Stimulated activated CD4-positive, alpha-beta T cell treated with anti-CD3 and anti-CD28 coated beads, Interleukin-15, amount 100 ng/mL, for 1 hour (primary cell): ENCODE data around the gene PLXNA4.

ENCODE experiments used
- DNase-seq, 2 donors: peaks; one replicate each; pipeline ENCODE4 v3.0.0-alpha.2; 2020; ENCODE audit warnings: low read depth in 1 of 2, low spot score in 1 of 2

PLXNA4 gene

DNA sequence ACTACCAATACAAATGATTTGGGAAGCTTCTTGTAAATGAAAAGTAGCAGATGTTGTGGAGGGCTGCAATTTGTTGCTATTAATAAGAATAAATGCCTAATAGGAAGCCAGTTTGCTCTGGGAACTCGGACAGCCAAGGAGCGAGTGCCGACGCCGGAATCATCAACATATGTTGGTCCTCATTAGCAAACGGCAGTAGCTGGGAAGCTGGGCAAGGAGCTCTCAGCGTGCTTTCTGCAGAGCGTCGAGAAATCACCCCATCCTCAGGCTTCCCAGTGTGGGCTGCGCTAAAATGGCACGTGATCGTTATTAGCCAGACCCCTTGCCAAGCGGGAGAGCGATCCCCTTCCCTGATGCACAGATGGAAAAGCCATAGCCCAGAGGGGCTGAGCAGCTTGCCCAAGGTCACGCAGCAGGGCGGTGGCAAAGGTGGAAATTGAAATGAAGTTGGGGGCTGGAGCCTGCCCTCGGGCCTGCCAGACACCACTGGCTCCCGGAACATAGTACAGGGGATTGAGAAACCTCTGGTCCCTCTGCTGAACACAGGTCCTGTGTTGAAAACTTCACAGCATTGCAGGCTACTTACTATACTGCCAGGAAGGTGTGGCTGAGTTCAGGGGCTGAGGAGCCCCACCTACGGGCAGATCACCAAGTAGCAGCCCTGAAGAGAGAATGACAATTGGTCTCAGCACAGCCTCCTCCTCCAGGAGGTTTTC lies 326.9 kb downstream of the PLXNA4 start:
- no peak for DNase-seq

DNA sequence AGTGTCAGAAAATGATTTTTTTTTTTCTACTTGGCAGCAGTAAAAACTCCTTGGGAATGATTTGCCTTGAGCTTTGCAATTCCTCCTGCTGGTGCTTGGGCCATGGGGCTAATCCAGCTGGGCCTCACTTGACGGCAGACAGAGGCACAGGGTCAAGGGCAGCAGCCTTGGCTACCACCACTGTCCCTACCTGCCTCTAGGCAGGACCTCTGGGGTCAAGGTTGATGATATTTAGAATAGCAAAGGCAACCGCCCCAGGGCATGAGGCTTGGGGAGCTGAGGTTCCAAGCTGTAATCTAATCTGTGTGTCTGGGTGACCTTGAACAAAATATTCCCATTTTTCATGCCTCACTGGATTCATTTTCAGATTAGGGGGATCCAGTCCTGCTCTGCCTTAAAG lies 327.4 kb downstream of the PLXNA4 start:
- DNase-seq: no peak

GRCh38 chr7:132247995-132248618 lies 328.2 kb downstream of the PLXNA4 start:
- no peak for DNase-seq

- no peak for DNase-seq
Observed at GRCh38 chr7:132246591-132246990, 329.7 kb downstream of the PLXNA4 start.

- DNase-seq: no peak
Observed at GRCh38 chr7:132245539-132245938, 330.7 kb downstream of the PLXNA4 start.

- no peak for DNase-seq
Observed at GRCh38 chr7:132244903-132245480, 331.3 kb downstream of the PLXNA4 start.

- no peak for DNase-seq
Observed at GRCh38 chr7:132243463-132243862, 332.8 kb downstream of the PLXNA4 start.

DNA sequence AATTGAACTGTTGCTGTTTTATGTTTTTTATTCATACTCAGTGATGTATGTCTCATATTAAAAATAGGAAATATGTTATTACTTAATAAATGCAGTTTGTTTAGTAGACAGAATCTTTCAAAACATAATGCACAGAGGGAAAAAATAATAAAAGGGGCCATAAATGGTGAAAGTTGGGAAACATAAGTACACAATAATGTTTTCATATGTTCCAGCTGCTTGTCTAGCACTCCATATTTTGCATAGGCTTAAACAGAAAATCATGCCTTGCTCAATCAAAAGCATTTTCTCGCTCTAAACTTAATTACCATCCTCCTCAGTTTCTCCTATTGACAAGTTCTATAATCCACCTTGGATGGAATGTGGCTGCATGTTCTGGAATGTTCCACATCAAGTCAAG lies 333.2 kb downstream of the PLXNA4 start:
- no peak for DNase-seq

DNA sequence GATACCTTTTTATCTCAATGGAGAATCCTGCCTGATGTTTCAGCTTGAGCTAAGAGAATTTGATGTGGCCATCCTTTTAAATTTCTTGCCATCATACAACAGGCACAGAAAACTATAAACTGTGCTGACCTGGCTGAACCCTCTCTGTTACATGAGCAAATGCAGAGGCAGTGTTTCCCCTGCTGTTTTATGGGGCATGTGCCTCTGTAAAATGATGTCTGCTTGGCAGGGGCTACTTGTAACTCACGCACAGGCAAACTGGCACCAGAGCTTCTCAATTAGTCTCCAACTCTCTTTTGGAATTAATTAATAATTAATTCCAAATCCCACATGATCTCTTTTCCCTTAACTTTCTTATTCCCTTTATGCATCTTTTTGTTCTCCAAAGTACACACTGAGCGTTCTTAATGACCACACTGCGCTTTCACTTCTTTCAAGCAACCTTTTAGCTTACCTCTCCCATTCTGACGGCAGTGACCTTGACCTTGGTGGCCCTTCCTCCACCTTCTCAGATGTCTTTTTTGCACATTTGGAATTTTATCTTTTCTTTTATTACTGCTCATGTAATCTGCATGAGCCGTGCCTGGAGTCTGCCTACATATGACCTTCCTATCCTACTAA lies 334.0 kb downstream of the PLXNA4 start:
- DNase-seq: no peak

DNA sequence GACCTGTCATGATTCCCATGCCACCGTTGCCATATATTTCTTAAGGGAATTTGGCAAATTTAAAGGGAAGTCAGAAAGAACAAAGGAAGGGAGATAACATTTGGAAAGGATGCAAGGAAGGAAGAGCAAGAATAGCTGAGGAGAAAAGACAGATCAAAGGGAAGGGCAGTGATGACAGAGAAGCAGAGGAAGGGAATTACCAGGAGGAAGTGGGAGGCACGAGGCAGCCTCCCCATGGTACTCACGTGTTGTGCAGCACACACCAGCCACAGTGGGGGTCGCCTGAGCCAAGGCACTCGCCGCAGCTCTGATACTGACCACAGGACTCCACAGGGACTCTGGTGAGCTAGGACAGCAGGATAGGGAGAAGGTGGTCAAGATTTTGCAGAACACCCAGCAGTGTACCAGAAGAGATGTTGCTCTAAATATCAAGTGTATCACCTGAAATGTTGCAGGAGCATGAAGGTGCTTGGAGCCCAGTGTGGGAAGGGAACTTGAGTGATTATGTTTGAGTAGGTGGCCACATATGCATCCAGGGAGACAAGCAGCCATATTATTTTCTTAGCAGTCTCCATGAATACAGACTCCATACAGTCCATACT lies 335.3 kb downstream of the PLXNA4 start:
- no peak for DNase-seq

DNA sequence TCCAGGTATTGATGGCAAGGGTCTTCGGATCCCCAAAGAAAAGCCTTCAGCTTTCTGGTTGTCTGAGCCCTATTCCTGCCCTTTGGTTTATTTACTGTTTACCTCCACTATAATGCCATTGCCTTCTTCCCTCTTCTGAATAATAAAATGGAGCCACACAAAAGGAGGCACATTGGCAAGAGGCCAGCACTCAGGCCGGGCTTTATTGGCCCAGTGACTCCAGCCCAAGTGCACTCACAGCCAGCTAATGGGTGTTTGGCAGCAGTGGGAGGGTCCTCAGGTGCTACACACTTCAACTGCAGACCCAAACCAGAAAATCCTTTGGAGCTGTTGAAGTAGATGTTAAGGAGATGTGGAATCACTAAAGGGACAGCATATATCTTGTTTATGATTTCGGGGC lies 336.0 kb downstream of the PLXNA4 start:
- no peak for DNase-seq

DNA sequence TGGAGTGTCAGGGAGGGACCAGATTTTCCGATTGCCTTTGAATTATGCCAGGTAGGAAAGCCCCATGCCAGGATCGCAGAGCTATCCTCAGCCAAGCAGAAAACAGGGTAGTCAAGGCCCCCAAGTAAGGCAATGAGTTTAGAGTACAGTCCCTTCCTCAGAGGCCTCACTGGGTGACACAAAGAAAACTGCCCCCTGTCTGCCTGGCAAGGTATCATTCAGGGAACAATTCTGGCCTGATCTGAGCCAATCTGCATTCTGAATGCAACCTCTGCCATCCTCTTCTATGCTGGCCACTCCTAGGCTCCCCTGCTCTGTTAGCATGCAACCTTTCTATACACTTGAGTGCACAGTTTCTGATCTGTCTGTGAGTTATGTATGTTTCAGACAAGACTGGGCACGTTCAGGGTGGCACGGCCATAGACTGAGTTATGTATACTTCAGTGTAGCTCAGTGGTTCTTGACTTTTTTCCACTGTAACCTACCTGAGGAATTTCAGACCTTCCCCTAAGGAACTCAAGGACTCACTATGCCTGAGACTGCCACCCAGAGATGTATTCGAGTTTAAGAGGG lies 336.8 kb downstream of the PLXNA4 start:
- no peak for DNase-seq

DNA sequence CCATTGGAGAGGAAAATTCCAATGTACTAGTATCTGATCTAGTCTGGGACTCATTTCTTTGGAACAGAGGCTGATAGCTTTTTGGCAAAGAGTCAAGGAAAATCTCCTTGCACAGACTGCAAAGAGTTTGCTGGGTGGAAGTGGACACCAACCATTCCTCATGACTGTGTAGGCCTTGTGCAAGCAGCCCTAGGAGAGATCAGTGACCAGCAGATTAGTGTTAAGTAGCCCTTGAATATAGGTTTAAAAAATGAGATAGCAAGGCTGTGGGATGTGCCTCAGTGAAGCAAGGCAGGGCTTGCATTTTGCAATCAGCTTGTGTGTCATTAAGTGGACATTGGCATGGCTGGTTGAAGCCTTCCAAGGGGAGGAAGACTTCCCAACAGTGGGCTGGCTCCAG lies 341.6 kb downstream of the PLXNA4 start:
- DNase-seq: no peak

- no peak for DNase-seq
Observed at GRCh38 chr7:132232406-132232805, 343.9 kb downstream of the PLXNA4 start.

DNA sequence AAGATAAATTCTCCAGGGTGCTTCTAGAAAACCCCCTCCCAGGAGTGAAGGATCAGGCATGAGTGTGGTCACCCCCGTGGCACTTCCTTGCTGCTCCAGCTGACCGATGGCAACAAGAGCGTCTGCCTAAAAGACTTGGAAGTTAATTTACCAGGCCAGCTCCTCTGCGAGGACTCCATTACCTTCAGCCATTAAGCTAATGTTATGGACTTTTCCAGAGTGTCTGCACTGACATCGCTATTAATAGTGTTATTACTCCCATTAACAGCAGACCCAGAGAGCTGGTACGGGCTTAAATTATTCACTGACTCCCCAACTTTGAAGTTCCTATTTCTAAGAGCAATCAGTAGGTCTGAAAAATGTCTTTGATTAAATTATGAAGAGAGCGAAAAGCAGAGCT lies 345.8 kb downstream of the PLXNA4 start:
- no peak for DNase-seq

- DNase-seq: no peak
Observed at GRCh38 chr7:132228240-132228639, 348.0 kb downstream of the PLXNA4 start.

GRCh38 chr7:132226957-132227290 lies 349.3 kb downstream of the PLXNA4 start:
- DNase-seq: no peak

DNA sequence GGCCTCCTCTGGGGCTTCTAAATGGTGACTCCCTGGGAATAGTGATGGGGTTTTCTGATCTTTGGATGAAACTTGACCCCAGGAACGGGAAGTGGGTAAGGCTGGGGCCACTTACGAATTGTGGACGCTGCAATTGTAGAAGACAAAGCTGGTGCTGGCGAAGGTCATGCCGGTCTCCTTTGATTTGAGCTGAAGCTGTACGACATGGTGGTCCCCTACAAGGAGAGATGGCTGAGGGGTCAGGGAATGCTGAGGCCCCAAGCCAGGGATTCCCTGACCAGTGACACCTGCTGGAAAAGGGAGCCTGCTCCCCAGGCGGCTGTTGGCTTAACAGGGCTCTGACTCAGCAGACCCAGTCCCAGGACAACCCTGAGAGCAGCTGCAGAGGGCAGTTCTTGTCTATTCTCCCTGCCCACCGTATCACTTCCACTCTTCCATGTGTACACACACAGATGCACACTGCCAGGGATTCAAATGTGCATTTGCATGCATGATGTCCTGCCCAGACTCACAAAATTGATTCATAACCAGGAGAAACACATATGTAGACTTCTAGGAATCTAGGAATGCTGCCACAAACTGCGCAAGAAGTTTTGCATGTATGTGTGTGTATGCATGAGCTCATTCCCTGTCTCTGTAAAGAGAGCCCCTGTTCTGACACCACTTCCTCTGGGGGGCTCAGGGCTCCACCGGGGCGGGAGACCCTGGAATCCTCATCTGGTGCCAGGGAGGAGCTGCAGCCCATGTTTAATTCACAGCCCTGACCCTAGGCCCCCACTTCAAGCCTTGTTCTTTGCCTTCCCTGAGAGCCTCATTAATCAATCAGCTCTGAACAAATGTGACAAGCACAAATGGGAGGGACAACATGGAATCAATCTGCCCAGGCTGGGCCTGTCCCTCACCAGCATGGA lies 350.0 kb downstream of the PLXNA4 start:
- no peak for DNase-seq

DNA sequence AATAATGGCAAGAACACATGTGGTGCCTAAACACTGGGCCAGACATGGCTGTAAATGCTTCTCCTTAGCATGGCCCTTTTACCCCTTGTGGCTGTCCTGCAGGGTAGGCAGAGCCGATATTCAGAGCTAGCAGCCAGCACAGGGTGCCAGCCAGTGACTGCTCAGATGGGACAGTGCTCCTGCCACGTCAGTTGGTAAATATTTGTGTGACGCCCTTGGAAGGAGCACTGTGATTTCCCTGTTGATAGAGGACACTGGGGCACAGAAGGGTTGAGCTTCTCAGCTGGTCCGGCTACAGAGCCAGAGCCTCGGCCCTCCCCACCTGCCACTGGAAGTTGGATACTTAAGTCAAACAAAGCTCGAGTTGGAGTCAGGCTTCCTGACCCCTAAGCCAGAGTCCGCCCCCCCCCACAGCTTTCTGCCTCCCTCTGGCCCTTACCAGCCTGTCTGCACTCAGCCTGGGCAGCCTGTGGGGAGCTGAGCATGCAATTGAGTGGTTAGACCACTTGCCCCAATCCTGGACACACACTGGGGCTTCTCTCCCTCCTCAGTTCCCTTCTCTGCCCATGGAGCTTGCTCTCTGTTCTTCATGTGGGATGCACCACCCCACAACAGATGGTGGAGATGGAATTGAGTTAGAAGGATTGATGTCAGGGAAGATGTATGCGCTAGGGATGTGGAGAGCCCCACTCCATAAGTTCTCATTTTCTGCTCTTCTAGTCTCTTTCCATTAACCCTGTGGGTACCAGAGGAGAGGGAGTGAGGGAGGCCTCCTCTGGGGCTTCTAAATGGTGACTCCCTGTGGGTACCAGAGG lies 350.8 kb downstream of the PLXNA4 start:
- DNase-seq: no peak

DNA sequence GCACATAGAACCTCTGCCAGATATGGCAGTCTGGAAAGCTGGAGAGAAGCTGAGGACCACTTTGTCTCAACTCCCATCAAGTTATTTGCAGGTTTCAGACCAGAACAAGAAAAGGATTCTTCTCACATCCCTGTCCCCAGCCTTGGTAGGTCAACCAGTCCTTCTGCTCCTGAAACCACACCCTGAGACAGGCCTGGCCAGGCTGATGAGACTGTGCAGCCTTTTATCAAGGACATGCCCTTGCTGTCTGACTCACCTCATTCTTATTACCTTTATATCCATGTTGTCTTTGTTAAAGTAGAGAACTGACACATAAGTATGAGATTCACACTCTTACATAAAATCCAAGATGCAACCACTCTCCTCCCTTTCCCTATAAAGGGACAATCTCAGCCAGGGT lies 354.9 kb downstream of the PLXNA4 start:
- DNase-seq: no peak
